Coronary artery (tissue), 2 donors: ENCODE results near the gene LCN2.
"Not testable (repeated sequence)": the region's sequence is repeated elsewhere in the genome, so short reads cannot be mapped to it uniquely, and the experiment has no call there.

Source experiments
- DNase-seq: peaks from one replicate; pipeline ENCODE4 v3.0.0-alpha.2; 2017; ENCODE audit warnings: low spot score
- H3K27ac ChIP-seq, 2 donors: fragments of 200-600 bp; sonication (generic); one replicate each; pipeline ENCODE4 v1.5.1; 2016 to 2019
- H3K4me3 ChIP-seq: fragments of 200-600 bp; sonication (generic); 2 replicates; pipeline ENCODE4 v1.5.1; 2016; ENCODE audit warnings: mild to moderate bottlenecking, moderate library complexity
- TF ChIP-seq, protein P1 (sequence below): fragments of 200-600 bp; sonication (generic); IDR thresholded peaks from one replicate; pipeline ENCODE4 v1.5.1; 2019; ENCODE audit warnings: antibody characterized with exemption

LCN2 gene

DNA sequence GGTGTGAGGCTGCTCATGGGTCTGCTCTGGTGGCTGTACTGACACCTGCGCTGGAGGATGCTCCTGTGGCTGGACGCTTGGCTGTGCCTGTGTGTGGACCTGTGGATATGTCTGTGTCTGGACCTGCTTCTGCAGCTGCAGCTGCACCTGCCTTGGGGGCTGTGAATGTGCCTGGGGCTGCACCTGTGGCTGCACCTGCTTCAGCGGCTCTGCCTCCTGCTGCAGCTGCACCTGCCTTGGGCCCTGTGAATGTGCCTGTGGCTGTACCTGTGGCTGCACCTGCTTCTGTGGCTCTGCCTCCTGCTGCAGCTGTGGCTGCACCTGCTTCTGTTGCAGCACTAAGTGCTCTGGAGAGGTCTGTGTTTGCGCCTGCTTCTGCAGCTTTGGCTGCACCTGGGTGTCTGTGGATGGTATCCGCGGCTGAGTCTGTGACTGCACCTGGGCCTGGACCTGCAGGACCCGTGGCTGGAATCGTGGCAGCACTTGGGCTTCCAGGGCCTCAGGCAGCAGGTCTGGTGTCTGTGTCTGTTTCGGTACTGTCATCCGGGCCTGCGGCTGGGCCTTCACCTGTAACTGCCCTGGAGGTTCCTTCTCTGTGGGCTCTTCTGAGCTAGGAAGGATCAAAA lies 29.7 kb downstream of the LCN2 start:
- TF ChIP-seq, protein P1, sequence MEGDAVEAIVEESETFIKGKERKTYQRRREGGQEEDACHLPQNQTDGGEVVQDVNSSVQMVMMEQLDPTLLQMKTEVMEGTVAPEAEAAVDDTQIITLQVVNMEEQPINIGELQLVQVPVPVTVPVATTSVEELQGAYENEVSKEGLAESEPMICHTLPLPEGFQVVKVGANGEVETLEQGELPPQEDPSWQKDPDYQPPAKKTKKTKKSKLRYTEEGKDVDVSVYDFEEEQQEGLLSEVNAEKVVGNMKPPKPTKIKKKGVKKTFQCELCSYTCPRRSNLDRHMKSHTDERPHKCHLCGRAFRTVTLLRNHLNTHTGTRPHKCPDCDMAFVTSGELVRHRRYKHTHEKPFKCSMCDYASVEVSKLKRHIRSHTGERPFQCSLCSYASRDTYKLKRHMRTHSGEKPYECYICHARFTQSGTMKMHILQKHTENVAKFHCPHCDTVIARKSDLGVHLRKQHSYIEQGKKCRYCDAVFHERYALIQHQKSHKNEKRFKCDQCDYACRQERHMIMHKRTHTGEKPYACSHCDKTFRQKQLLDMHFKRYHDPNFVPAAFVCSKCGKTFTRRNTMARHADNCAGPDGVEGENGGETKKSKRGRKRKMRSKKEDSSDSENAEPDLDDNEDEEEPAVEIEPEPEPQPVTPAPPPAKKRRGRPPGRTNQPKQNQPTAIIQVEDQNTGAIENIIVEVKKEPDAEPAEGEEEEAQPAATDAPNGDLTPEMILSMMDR = no peak
- no peak overlapping the region for H3K4me3 ChIP-seq
- H3K27ac ChIP-seq = no peak overlapping the region
- DNase-seq = no peak

DNA sequence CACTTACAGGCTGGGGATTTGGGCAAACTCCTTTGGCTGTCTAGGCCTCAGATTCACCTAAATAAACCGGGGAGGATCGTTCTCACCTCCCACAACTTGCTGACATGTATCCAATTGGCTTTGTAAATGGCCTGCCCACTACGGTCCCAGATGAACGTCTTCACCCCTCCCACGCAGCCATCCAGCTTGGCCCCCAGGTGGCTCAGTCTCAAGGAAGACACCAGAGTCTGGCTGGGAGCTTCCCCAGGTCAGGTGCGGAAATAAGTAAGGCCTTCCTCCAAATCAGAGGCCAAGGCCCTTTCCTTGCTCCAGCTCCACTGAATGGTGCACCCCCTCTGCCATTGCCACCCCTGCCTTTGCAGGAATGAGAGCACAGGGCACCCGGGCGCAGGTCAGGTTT lies 30.7 kb downstream of the LCN2 start:
- Histone ChIP-seq H3K4me3 (no peak overlapping the region), H3K27ac (no peak overlapping the region)
- DNase-seq = no peak
- TF ChIP-seq, protein P1 = no peak

DNA sequence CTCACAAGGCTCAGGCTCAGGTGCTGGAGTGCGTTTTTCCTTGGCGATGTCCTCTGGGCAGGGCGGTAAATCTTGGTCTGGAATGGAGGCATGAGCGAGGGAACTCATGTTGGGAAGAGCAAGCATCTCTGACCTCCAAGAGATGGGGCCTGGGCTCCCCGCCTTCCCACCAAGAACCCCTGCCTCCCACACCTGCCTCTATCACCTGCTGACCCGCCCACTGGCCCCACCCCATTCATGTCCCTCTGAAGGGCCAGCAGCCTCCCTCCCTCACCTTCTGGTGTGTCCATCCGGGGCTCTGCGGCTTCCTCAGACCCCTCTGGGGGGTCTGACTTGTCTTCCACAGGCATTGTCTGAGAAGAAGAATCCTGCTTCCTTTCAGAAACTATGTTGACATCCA lies 31.2 kb downstream of the LCN2 start:
- Histone ChIP-seq H3K27ac (no peak overlapping the region), H3K4me3 (no peak overlapping the region)
- DNase-seq = no peak
- TF ChIP-seq, protein P1 = no peak

DNA sequence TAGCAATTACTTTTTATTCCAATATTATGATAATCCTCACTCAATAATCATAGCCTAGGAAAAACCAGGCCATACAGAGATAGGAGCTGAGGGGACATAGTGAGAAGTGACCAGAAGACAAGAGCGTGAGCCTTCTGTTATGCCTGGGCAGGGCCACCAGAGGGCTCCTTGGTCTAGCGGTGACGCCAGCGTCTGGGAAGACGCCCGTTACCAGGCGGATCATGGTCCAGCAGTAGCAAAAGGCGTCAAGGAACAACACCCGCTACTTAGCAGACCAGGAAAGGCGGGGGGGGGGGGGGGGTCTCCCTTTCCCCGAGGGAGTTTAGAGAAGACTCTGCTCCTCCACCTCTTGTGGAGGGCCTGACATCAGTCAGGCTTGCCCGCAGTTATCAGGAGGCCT lies 32.2 kb downstream of the LCN2 start:
- not testable (repeated sequence) for H3K4me3 ChIP-seq
- peak overlapping the region in 1 of 2 donors; percentile 32 for H3K27ac ChIP-seq
- peak; percentile 73 for DNase-seq

DNA sequence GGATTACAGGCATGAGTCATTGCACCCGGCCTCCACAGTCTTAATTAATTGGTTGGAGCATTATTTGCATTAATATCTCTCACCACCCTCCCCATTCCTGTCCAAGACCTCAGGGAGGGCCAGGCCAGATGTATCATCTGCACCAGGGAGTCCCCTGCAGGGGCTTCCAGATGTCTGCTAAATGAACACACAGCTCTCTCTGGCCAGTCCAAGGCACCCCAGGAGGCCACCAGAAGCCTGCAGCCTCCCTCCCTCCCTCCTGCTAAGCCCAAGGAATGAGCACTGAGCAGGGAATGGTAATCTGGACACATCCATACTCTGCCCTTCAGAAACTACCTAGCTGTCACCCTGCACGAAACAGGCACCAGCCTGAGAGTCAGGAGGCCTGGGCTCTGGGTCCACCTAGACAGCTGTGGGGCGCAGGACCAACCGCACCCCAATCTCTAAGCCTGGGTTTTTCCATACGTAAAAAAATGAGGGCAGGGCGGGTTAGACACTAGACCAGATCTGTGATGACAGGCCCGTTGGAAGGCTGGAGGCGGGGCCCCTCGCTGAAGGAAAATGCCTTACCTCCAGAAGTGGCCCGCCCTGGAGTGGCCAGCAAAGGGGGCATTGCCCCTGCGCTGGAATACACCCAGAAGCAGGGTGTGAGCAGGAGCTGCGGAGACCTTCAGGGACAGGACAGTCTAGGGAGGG lies 33.8 kb downstream of the LCN2 start:
- DNase-seq = peak; percentile 61
- no peak overlapping the region for H3K4me3 ChIP-seq
- TF ChIP-seq, protein P1 = no peak
- no peak overlapping the region for H3K27ac ChIP-seq

DNA sequence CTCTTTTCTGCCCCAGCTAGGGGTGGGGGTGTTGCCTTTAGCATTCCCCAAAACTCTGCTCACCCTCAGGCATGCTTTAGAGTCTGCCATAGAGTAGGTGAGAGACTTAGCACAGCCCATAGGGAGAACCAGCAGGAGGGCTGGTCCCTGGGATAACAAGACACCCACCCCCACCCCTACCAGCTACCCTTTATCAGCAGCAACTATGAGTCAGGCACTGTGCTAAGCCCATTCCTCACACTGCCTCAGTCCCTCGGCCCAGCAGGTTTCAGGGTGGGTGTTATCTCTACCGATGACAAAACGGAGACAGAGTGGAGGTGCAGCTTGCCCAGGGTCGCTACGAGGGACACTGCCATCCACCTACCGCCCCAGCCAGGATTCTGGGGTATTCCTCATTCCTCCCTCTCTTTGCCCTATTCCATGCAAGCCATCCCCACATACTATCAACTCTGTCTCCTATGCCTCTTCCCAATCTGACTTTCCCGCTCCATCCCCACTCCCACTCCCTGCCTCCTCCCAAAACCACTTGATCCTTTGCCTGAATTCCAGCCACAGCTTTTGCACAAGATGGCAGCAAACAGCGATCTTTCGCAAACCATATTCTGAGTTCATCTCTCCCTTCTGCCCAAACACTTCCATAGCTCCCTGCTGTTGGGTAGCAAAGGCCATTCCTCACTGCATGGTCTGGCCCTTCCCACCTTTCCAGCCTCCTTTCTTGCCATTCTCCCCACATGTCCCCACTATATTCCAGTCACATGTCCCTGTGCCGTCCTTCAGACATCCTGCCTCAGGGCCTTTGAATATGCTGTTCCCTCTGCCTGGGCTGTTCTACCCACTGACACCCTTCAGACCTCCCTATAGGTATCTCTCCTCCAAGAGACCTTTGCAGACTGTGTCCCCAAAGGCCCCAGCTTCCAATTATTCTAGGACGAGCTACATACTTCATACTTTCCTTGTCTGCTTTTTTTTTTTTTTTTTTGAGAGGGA lies 37.0 kb downstream of the LCN2 start:
- Histone ChIP-seq H3K4me3 (no peak overlapping the region), H3K27ac (no peak overlapping the region)
- DNase-seq = no peak
- TF ChIP-seq, protein P1 = no peak

DNA sequence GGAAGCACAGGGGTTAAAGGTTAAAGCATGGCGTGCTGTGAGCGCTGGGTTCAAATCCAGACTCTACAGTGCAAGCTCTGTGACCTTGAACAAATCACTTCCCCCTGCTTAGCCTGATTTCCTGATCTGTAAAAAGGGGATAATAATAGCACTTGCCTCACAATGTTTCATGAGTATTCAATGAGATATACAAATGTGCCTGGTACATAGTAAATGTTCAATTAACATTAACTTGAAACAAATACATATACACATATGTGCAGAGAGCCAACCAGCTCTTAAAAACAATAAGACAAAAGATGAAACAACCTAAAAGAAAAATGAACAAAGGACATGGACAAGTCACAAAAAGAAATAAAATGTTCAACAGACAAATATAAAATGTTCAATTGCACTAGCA lies 38.1 kb downstream of the LCN2 start:
- DNase-seq = no peak
- H3K27ac ChIP-seq = no peak overlapping the region
- TF ChIP-seq, protein P1 = no peak
- no peak overlapping the region for H3K4me3 ChIP-seq
